ENCODE data around the gene ABTB1. TPM values are rescaled to one million over a fixed set of nuclear protein-coding genes. Genes with fewer than 3 reads are reported as not detected.
A peak's percentile ranks its signal among the peaks of the same experiment; 100 is the strongest.
"Not testable (repeated sequence)": the region's sequence is repeated elsewhere in the genome, so short reads cannot be mapped to it uniquely, and the experiment has no call there.

Gene ABTB1
- total RNA-seq, 1 donor from 2014 or later, result 47.5 TPM

GRCh38 chr3:127701280-127701911 lies 28.6 kb downstream of the ABTB1 start:
- H3K36me3 ChIP-seq, result no peaks in the 10 kb centered on the region
- no peaks in the 10 kb centered on the region for H3K27me3 ChIP-seq
- no peak for ATAC-seq
- no peak overlapping the region for H3K4me3 ChIP-seq
- H3K9me3 ChIP-seq, result no peaks in the 10 kb centered on the region
- peak; percentile 60 for DNase-seq
- H3K27ac ChIP-seq, result peak overlapping the region; percentile 19
- intact Hi-C loops (cut with DNase I), result no loop called here
- peaks cover 57% of the 10 kb centered on the region for H3K4me1 ChIP-seq
- TF ChIP-seq CTCF (IDR thresholded peaks at IDR 0.05), result no peak

GRCh38 chr3:127702151-127702578 lies 29.4 kb downstream of the ABTB1 start:
- H3K36me3 ChIP-seq, result no peaks in the 10 kb centered on the region
- H3K27ac ChIP-seq, result peak overlapping the region; percentile 19
- intact Hi-C loops (cut with DNase I), result no loop called here
- peaks cover 50% of the 10 kb centered on the region for H3K4me1 ChIP-seq
- TF ChIP-seq CTCF (IDR thresholded peaks at IDR 0.05), result no peak
- H3K9me3 ChIP-seq, result no peaks in the 10 kb centered on the region
- DNase-seq (peak; percentile 59), ATAC-seq (peak; percentile 4)
- no peak overlapping the region for H3K4me3 ChIP-seq
- no peaks in the 10 kb centered on the region for H3K27me3 ChIP-seq

GRCh38 chr3:127704840-127705239 lies 32.1 kb downstream of the ABTB1 start:
- H3K9me3 ChIP-seq; DNase-seq; H3K4me3 ChIP-seq; ATAC-seq; H3K27me3 ChIP-seq; H3K27ac ChIP-seq; intact Hi-C loops (cut with DNase I): not testable (repeated sequence)
- H3K4me1 ChIP-seq, result peaks cover 24% of the 10 kb centered on the region
- peaks cover 15% of the 10 kb centered on the region for H3K36me3 ChIP-seq

- no peak for ATAC-seq
These were observed 33.6 kb downstream of the ABTB1 start for GRCh38 chr3:127706312-127706711.

GRCh38 chr3:127706785-127707351 lies 34.1 kb downstream of the ABTB1 start:
- Histone ChIP-seq H3K27me3 (no peaks in the 10 kb centered on the region), H3K36me3 (peaks cover 17% of the 10 kb centered on the region), H3K4me1 (peaks cover 5% of the 10 kb centered on the region), H3K27ac (peak overlapping the region; percentile 17), H3K4me3 (no peak overlapping the region), H3K9me3 (no peaks in the 10 kb centered on the region)
- intact Hi-C loops (cut with DNase I), result no loop called here
- peak; percentile 57 for DNase-seq
- TF ChIP-seq CTCF (IDR thresholded peaks at IDR 0.05), result no peak
- ATAC-seq, result peak; percentile 10

More at GRCh38 chr3:127706312-127706711, 33.6 kb downstream of the ABTB1 start:
- Histone ChIP-seq H3K27me3 (no peaks in the 10 kb centered on the region), H3K9me3 (no peaks in the 10 kb centered on the region), H3K4me3 (no peak overlapping the region), H3K4me1 (peaks cover 10% of the 10 kb centered on the region), H3K36me3 (peaks cover 17% of the 10 kb centered on the region), H3K27ac (peak overlapping the region; percentile 17)
- TF ChIP-seq CTCF (IDR thresholded peaks at IDR 0.05), result no peak
- DNase-seq, result peak; percentile 53
- intact Hi-C loops (cut with DNase I), result no loop called here

- H3K4me1 ChIP-seq, result peaks cover 4% of the 10 kb centered on the region
- intact Hi-C loops (cut with DNase I), result no loop called here
- TF ChIP-seq CTCF (IDR thresholded peaks at IDR 0.05), result no peak
- peaks cover 17% of the 10 kb centered on the region for H3K36me3 ChIP-seq
- H3K27me3 ChIP-seq, result no peaks in the 10 kb centered on the region
- H3K9me3 ChIP-seq, result no peaks in the 10 kb centered on the region
- peak; percentile 26 for DNase-seq
- H3K27ac ChIP-seq, result peak overlapping the region; percentile 24
- ATAC-seq, result no peak
- H3K4me3 ChIP-seq, result no peak overlapping the region
These were observed 35.2 kb downstream of the ABTB1 start for GRCh38 chr3:127707851-127708411.

All from upper lobe of right lung (tissue), 1 donor.